Measurements from ENCODE around the gene TMEM128.

DNA sequence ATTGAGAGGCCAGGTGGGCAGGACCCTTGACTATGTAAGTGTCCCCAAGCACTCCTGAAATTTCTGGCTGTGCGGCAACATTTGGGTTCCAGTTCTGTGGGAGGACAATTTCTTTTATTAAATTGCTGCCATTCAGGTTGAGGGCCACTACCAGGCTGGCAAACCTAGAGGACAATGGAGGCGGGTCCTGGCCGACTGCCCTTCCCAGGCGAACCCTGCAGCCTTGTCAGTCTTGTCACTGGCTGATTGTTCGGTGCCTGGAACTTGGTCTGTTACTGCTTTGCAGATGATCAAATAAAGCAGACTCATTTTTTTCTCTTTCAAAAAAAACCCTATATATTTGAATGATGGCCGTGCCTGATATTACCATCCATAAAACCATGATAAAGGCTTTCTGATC lies 6.6 kb upstream of the TMEM128 start:
- TF ChIP-seq, protein P1, sequence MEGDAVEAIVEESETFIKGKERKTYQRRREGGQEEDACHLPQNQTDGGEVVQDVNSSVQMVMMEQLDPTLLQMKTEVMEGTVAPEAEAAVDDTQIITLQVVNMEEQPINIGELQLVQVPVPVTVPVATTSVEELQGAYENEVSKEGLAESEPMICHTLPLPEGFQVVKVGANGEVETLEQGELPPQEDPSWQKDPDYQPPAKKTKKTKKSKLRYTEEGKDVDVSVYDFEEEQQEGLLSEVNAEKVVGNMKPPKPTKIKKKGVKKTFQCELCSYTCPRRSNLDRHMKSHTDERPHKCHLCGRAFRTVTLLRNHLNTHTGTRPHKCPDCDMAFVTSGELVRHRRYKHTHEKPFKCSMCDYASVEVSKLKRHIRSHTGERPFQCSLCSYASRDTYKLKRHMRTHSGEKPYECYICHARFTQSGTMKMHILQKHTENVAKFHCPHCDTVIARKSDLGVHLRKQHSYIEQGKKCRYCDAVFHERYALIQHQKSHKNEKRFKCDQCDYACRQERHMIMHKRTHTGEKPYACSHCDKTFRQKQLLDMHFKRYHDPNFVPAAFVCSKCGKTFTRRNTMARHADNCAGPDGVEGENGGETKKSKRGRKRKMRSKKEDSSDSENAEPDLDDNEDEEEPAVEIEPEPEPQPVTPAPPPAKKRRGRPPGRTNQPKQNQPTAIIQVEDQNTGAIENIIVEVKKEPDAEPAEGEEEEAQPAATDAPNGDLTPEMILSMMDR (IDR thresholded peaks at IDR 0.05; ENCODE audit: low read length) = no peak
- no peak for TF ChIP-seq EZH2 (optimal IDR thresholded peaks at IDR 0.05; ENCODE audit: low read depth, low read length)
